Brain microvascular endothelial cell (primary cell): ENCODE results near the gene PGAP2.
"Not testable (repeated sequence)": the region's sequence is repeated elsewhere in the genome, so short reads cannot be mapped to it uniquely, and the experiment has no call there.

Source experiments
- DNase-seq: peaks from one replicate; pipeline ENCODE4 v3.0.0-alpha.2; 2020
- H3K27ac ChIP-seq: fragments of 250-450 bp; sonication (Bioruptor Pico); 2 replicates; pipeline ENCODE4 v1.5.1; 2020; ENCODE audit warnings: mild to moderate bottlenecking, moderate library complexity
- H3K27me3 ChIP-seq: fragments of 250-450 bp; sonication (Bioruptor Pico); replicated peaks from 2 replicates; pipeline ENCODE4 v1.5.1; 2020; ENCODE audit warnings: mild to moderate bottlenecking
- H3K36me3 ChIP-seq: fragments of 250-450 bp; sonication (Bioruptor Pico); replicated peaks from 2 replicates; pipeline ENCODE4 v1.5.1; 2020; ENCODE audit warnings: mild to moderate bottlenecking
- H3K4me3 ChIP-seq: 2 replicates; pipeline ENCODE4 v1.5.1; 2011; ENCODE audit warnings: low read depth, mild to moderate bottlenecking, control low read depth, low read length, moderate library complexity
- in situ Hi-C: cut with HindIII; loops from 2 replicates; pipeline ENCODE4 v1.10.0; 2017; ENCODE audit warnings: low sequenced_read_pairs, low pct_ligation_motif_present
- TF ChIP-seq, protein P1 (sequence below): IDR thresholded peaks from 2 replicates; pipeline ENCODE4 v1.5.1; 2011; ENCODE audit warnings: low read depth, mild to moderate bottlenecking, moderate library complexity, low read length, control low read depth, inconsistent platforms; ENCODE audit errors: missing control alignments

Gene PGAP2

GRCh38 chr11:3810446-3810845 is 2.1 kb downstream of the PGAP2 start:
- no peak overlapping the region for H3K27ac ChIP-seq
- H3K36me3 ChIP-seq: no peaks in the 10 kb centered on the region
- H3K27me3 ChIP-seq: no peaks in the 10 kb centered on the region
- in situ Hi-C loops: no loop called here
- DNase-seq: no peak
- no peak overlapping the region for H3K4me3 ChIP-seq
- TF ChIP-seq, protein P1, sequence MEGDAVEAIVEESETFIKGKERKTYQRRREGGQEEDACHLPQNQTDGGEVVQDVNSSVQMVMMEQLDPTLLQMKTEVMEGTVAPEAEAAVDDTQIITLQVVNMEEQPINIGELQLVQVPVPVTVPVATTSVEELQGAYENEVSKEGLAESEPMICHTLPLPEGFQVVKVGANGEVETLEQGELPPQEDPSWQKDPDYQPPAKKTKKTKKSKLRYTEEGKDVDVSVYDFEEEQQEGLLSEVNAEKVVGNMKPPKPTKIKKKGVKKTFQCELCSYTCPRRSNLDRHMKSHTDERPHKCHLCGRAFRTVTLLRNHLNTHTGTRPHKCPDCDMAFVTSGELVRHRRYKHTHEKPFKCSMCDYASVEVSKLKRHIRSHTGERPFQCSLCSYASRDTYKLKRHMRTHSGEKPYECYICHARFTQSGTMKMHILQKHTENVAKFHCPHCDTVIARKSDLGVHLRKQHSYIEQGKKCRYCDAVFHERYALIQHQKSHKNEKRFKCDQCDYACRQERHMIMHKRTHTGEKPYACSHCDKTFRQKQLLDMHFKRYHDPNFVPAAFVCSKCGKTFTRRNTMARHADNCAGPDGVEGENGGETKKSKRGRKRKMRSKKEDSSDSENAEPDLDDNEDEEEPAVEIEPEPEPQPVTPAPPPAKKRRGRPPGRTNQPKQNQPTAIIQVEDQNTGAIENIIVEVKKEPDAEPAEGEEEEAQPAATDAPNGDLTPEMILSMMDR: no peak

- H3K4me3 ChIP-seq: no peak overlapping the region
- DNase-seq: no peak
- H3K36me3 ChIP-seq: no peaks in the 10 kb centered on the region
- in situ Hi-C loops: no loop called here
- no peak overlapping the region for H3K27ac ChIP-seq
- TF ChIP-seq, protein P1: no peak
- no peaks in the 10 kb centered on the region for H3K27me3 ChIP-seq
Measured at GRCh38 chr11:3810951-3811350, 2.6 kb downstream of the PGAP2 start.

DNA sequence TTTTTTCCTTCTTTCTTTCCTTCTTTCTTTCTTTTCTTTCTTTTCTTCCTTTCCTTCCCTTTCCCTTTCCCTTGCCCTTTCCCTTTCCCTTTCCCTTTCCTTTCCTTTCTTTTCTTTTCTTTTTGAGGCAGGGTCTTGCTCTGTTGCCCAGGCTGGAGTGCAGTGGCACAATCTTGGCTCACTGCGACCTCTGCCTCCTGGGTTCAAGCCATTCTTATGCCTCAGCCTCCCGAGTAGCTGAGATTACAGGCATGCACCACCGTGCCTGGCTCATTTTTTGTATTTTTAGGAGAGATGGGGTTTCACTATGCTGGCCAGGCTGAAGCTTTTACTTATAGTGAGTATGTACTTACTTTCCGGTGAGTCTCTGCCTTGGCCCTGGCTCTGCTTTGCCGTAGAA is 6.5 kb downstream of the PGAP2 start:
- H3K27ac ChIP-seq, in situ Hi-C loops, DNase-seq, H3K27me3 ChIP-seq, H3K4me3 ChIP-seq, H3K36me3 ChIP-seq: not testable (repeated sequence)

- in situ Hi-C loops: no loop called here
- no peak overlapping the region for H3K4me3 ChIP-seq
- TF ChIP-seq, protein P1: no peak
- H3K27me3 ChIP-seq: no peaks in the 10 kb centered on the region
- no peaks in the 10 kb centered on the region for H3K36me3 ChIP-seq
- no peak for DNase-seq
- H3K27ac ChIP-seq: no peak overlapping the region
Measured at GRCh38 chr11:3815845-3816244, 7.5 kb downstream of the PGAP2 start.

- Histone ChIP-seq H3K27me3 (no peaks in the 10 kb centered on the region), H3K4me3 (no peak overlapping the region), H3K27ac (no peak overlapping the region), H3K36me3 (no peaks in the 10 kb centered on the region)
- in situ Hi-C loops: no loop called here
- no peak for DNase-seq
- TF ChIP-seq, protein P1: no peak
Measured at GRCh38 chr11:3816673-3817072, 8.3 kb downstream of the PGAP2 start.

GRCh38 chr11:3817181-3817800 is 8.9 kb downstream of the PGAP2 start:
- no peak for DNase-seq
- H3K36me3 ChIP-seq: no peaks in the 10 kb centered on the region
- H3K27me3 ChIP-seq: no peaks in the 10 kb centered on the region
- H3K4me3 ChIP-seq: no peak overlapping the region
- TF ChIP-seq, protein P1: no peak
- in situ Hi-C loops: no loop called here
- H3K27ac ChIP-seq: no peak overlapping the region
